T-cell (primary cell): ENCODE measurements around the gene SLC2A9. TPM values are rescaled to one million over a fixed set of nuclear protein-coding genes. Genes with fewer than 3 reads are reported as not detected.

Source experiments
- ATAC-seq, 4 experiments: fragments of 200-7000 bp in 3 of 4; fragments of 150-1000 bp in 1 of 4; cut with Tn5 transposase; replicated peaks in 1 of 4; 1 replicate in 3 of 4; 2 replicates in 1 of 4; pipeline ENCODE4 v1.10.0; 2021; ENCODE audit warnings: moderate library complexity in 3 of 4, mild to moderate bottlenecking in 2 of 4, moderate number of reproducible peaks in 1 of 4
- CTCF ChIA-PET, 2 donors: fragments of 300-600 bp; sonication (Branson Sonifier 250); formaldehyde crosslinking; loops; one replicate each; lab custom pipeline; 2022; ENCODE audit warnings: antibody characterized with exemption in 2 of 2; lab: Charles Lee
- POLR2A ChIA-PET, 2 donors: fragments of 300-600 bp; sonication (Branson Sonifier 250); formaldehyde crosslinking; loops; one replicate each; lab custom pipeline; 2022; ENCODE audit warnings: antibody characterized with exemption in 2 of 2; lab: Charles Lee
- DNase-seq, 35 experiments: peaks; one replicate each; pipeline versions ENCODE4 v3.0.0 to v3.0.0-alpha.2; 2013 to 2023
- H3K27ac ChIP-seq: one replicate; pipeline ENCODE4 v1.5.1; 2013; ENCODE audit warnings: low read length
- H3K27me3 ChIP-seq, 2 experiments: replicated peaks in 1 of 2; 1 replicate in 1 of 2; 2 replicates in 1 of 2; pipeline versions ENCODE4 v1.6.1 to v1.7.0; 2013; ENCODE audit warnings: low read length in 1 of 2, mixed read lengths in 1 of 2; ENCODE audit not compliant: control insufficient read depth in 2 of 2, insufficient read depth in 2 of 2; ENCODE audit errors: extremely low read depth in 1 of 2
- H3K36me3 ChIP-seq, 2 donors: 1 replicate in 1 of 2; 2 replicates in 1 of 2; pipeline versions ENCODE4 v1.6.1 to v1.7.0; 2013; ENCODE audit warnings: low read length in 1 of 2; ENCODE audit not compliant: control insufficient read depth in 2 of 2, insufficient read depth in 1 of 2; ENCODE audit errors: extremely low read depth in 1 of 2
- H3K4me1 ChIP-seq, 2 experiments: 1 replicate in 1 of 2; 2 replicates in 1 of 2; pipeline versions ENCODE4 v1.6.1 to v1.7.0; 2013; ENCODE audit warnings: low read length in 2 of 2, mixed read lengths in 1 of 2; ENCODE audit not compliant: insufficient read depth in 2 of 2, control insufficient read depth in 1 of 2; ENCODE audit errors: extremely low read depth in 1 of 2
- H3K4me3 ChIP-seq, 2 donors: 1 replicate in 1 of 2; 2 replicates in 1 of 2; pipeline versions ENCODE4 v1.5.1 to v1.7.0; 2013; ENCODE audit warnings: mild to moderate bottlenecking in 2 of 2, low read length in 1 of 2, moderate library complexity in 1 of 2; ENCODE audit not compliant: control insufficient read depth in 1 of 2; ENCODE audit errors: extremely low read depth in 1 of 2
- H3K9me3 ChIP-seq: 2 replicates; pipeline ENCODE4 v1.7.0; 2013
- H3K27ac Mint-ChIP-seq, 2 donors: one replicate each; pipeline ENCODE4 v1.8.0; 2020 to 2021; ENCODE audit warnings: mild to moderate bottlenecking in 2 of 2, mixed read lengths in 2 of 2
- H3K27me3 Mint-ChIP-seq, 2 donors: one replicate each; pipeline ENCODE4 v1.8.0; 2021 to 2022; ENCODE audit warnings: mixed read lengths in 2 of 2
- H3K36me3 Mint-ChIP-seq: one replicate; pipeline ENCODE4 v1.8.0; 2021; ENCODE audit warnings: mixed read lengths
- H3K4me1 Mint-ChIP-seq, 3 donors: one replicate each; pipeline ENCODE4 v1.8.0; 2020 to 2022; ENCODE audit warnings: mixed read lengths in 3 of 3, mild to moderate bottlenecking in 1 of 3
- H3K4me3 Mint-ChIP-seq, 3 donors: one replicate each; pipeline ENCODE4 v1.8.0; 2020 to 2022; ENCODE audit warnings: mild to moderate bottlenecking in 3 of 3, mixed read lengths in 3 of 3, moderate library complexity in 3 of 3
- H3K9me3 Mint-ChIP-seq, 3 donors: one replicate each; pipeline ENCODE4 v1.8.0; 2020 to 2022; ENCODE audit warnings: mixed read lengths in 3 of 3
- WGBS: methylation state at CpG from one replicate; pipeline ENCODE4 v1.1.5; 2013; ENCODE audit warnings: missing lambda C conversion rate; ENCODE audit not compliant: insufficient coverage; 5-methylcytosine and 5-hydroxymethylcytosine counted together
- total RNA-seq, 35 experiments: library from RNA in 6 of 35; stranded (reverse) in 6 of 35; fragments of 120-200 nt in 1 of 35; gene quantifications; one replicate each; pipeline versions ENCODE4 v1.2.1 to v1.2.4 and lab custom pipeline; 2013 to 2026

Gene SLC2A9
- total RNA-seq, 5 donors from 2014 or later (not counting 1 experiment from before 2014, with no cell fraction given): 3.0 to 5.2 (median 4.4) TPM

GRCh38 chr4:9932771-9933170 is 88.5 kb downstream of the SLC2A9 start:
- WGBS: 67% methylated on average over 2 of the region's 4 CpGs
- H3K4me3 Mint-ChIP-seq: no peak overlapping the region
- POLR2A ChIA-PET: no interaction called here

GRCh38 chr4:9931146-9931545 is 90.2 kb downstream of the SLC2A9 start:
- ChIA-PET CTCF (no interaction called here), POLR2A (no interaction called here)
- Histone ChIP-seq H3K4me1 (no peaks in the 10 kb centered on the region), H3K36me3 (no peaks in the 10 kb centered on the region), H3K4me3 (no peak overlapping the region), H3K27me3 (no peaks in the 10 kb centered on the region), H3K27ac (no peak overlapping the region), H3K9me3 (no peaks in the 10 kb centered on the region)
- no peaks in the 10 kb centered on the region for H3K36me3 Mint-ChIP-seq
- WGBS: 83% methylated on average over 1 of the region's 1 CpG
- H3K4me1 Mint-ChIP-seq: no peaks in the 10 kb centered on the region
- no peaks in the 10 kb centered on the region for H3K9me3 Mint-ChIP-seq
- ATAC-seq (no peak), DNase-seq (no peak)
- H3K27ac Mint-ChIP-seq: no peak overlapping the region
- H3K4me3 Mint-ChIP-seq: no peak overlapping the region
- H3K27me3 Mint-ChIP-seq: peaks cover 0 to 3% of the 10 kb centered on the region in 2 donors

More at GRCh38 chr4:9932771-9933170, 88.5 kb downstream of the SLC2A9 start:
- CTCF ChIA-PET: no interaction called here
- DNase-seq (no peak), ATAC-seq (no peak)
- Histone ChIP-seq H3K27me3 (no peaks in the 10 kb centered on the region), H3K4me1 (no peaks in the 10 kb centered on the region), H3K4me3 (no peak overlapping the region), H3K27ac (no peak overlapping the region), H3K36me3 (no peaks in the 10 kb centered on the region), H3K9me3 (no peaks in the 10 kb centered on the region)
- Mint-ChIP-seq H3K27ac (no peak overlapping the region), H3K36me3 (no peaks in the 10 kb centered on the region), H3K27me3 (peaks cover 0 to 3% of the 10 kb centered on the region in 2 donors), H3K9me3 (no peaks in the 10 kb centered on the region), H3K4me1 (no peaks in the 10 kb centered on the region)

GRCh38 chr4:9929111-9929510 is 92.2 kb downstream of the SLC2A9 start:
- peaks cover 0 to 3% of the 10 kb centered on the region in 2 donors for H3K27me3 Mint-ChIP-seq
- POLR2A ChIA-PET: no interaction called here
- H3K36me3 Mint-ChIP-seq: no peaks in the 10 kb centered on the region

GRCh38 chr4:9927341-9928007 is 93.8 kb downstream of the SLC2A9 start:
- POLR2A ChIA-PET: no interaction called here
- no peak overlapping the region for H3K4me3 ChIP-seq
- no peaks in the 10 kb centered on the region for H3K36me3 Mint-ChIP-seq
- no peak overlapping the region for H3K27ac ChIP-seq
- CTCF ChIA-PET: interaction anchor here in 1 of 2 donors (1.0 kb wide), 1 partner anchor 237 kb away, joined by 3 read pairs; no protein-coding TSS in a partner anchor
- no peaks in the 10 kb centered on the region for H3K9me3 ChIP-seq
- no peak overlapping the region for H3K27ac Mint-ChIP-seq
- peaks cover 0 to 4% of the 10 kb centered on the region in 2 experiments for H3K27me3 ChIP-seq
- peaks cover 0 to 3% of the 10 kb centered on the region in 2 donors for H3K27me3 Mint-ChIP-seq
- ATAC-seq (no peak), DNase-seq (no peak)
- no peaks in the 10 kb centered on the region for H3K4me1 Mint-ChIP-seq
- H3K9me3 Mint-ChIP-seq: no peaks in the 10 kb centered on the region
- WGBS: 70% methylated on average over 8 of the region's 10 CpGs
- H3K4me1 ChIP-seq: no peaks in the 10 kb centered on the region
- no peak overlapping the region for H3K4me3 Mint-ChIP-seq
- no peaks in the 10 kb centered on the region for H3K36me3 ChIP-seq

More at GRCh38 chr4:9929111-9929510, 92.2 kb downstream of the SLC2A9 start:
- Mint-ChIP-seq H3K4me3 (no peak overlapping the region), H3K9me3 (no peaks in the 10 kb centered on the region), H3K4me1 (no peaks in the 10 kb centered on the region), H3K27ac (no peak overlapping the region)
- Histone ChIP-seq H3K27me3 (peaks cover 0 to 2% of the 10 kb centered on the region in 2 experiments), H3K4me1 (no peaks in the 10 kb centered on the region), H3K9me3 (no peaks in the 10 kb centered on the region), H3K36me3 (no peaks in the 10 kb centered on the region), H3K4me3 (no peak overlapping the region), H3K27ac (no peak overlapping the region)
- CTCF ChIA-PET: no interaction called here
- ATAC-seq (no peak), DNase-seq (no peak)
- 100% methylated on average over 3 of the region's 5 CpGs for WGBS

- H3K9me3 Mint-ChIP-seq: no peaks in the 10 kb centered on the region
- H3K9me3 ChIP-seq: no peaks in the 10 kb centered on the region
- no peaks in the 10 kb centered on the region for H3K4me1 ChIP-seq
- ATAC-seq (no peak), DNase-seq (no peak)
- H3K27me3 Mint-ChIP-seq: peaks cover 0 to 3% of the 10 kb centered on the region in 2 donors
- no peaks in the 10 kb centered on the region for H3K36me3 Mint-ChIP-seq
- 97% methylated on average over 3 of the region's 3 CpGs for WGBS
- H3K4me3 ChIP-seq: no peak overlapping the region
- H3K4me1 Mint-ChIP-seq: no peaks in the 10 kb centered on the region
- H3K4me3 Mint-ChIP-seq: no peak overlapping the region
- no peaks in the 10 kb centered on the region for H3K36me3 ChIP-seq
- no peak overlapping the region for H3K27ac Mint-ChIP-seq
- ChIA-PET POLR2A (no interaction called here), CTCF (interaction anchor here in 1 of 2 donors (1.0 kb wide), 1 partner anchor 238 kb away, joined by 3 read pairs; no protein-coding TSS in a partner anchor)
- H3K27ac ChIP-seq: no peak overlapping the region
- peaks cover 0 to 4% of the 10 kb centered on the region in 2 experiments for H3K27me3 ChIP-seq
Measured at GRCh38 chr4:9926586-9926985, 94.7 kb downstream of the SLC2A9 start.

- H3K4me1 ChIP-seq: no peaks in the 10 kb centered on the region
- Mint-ChIP-seq H3K27me3 (peaks cover 0 to 3% of the 10 kb centered on the region in 2 donors), H3K36me3 (no peaks in the 10 kb centered on the region), H3K27ac (no peak overlapping the region), H3K4me3 (no peak overlapping the region), H3K9me3 (no peaks in the 10 kb centered on the region), H3K4me1 (no peaks in the 10 kb centered on the region)
- no peak overlapping the region for H3K27ac ChIP-seq
- DNase-seq (no peak), ATAC-seq (no peak)
- H3K9me3 ChIP-seq: no peaks in the 10 kb centered on the region
- peaks cover 0 to 4% of the 10 kb centered on the region in 2 experiments for H3K27me3 ChIP-seq
- CTCF ChIA-PET: no interaction called here
- no peak overlapping the region for H3K4me3 ChIP-seq
- POLR2A ChIA-PET: no interaction called here
- no peaks in the 10 kb centered on the region for H3K36me3 ChIP-seq
- 82% methylated on average over 7 of the region's 8 CpGs for WGBS
Measured at GRCh38 chr4:9925750-9926439, 95.4 kb downstream of the SLC2A9 start.
